ENCODE data around the gene CCDC18.
"Not testable (repeated sequence)": the region's sequence is repeated elsewhere in the genome, so short reads cannot be mapped to it uniquely, and the experiment has no call there.

Gene CCDC18

DNA sequence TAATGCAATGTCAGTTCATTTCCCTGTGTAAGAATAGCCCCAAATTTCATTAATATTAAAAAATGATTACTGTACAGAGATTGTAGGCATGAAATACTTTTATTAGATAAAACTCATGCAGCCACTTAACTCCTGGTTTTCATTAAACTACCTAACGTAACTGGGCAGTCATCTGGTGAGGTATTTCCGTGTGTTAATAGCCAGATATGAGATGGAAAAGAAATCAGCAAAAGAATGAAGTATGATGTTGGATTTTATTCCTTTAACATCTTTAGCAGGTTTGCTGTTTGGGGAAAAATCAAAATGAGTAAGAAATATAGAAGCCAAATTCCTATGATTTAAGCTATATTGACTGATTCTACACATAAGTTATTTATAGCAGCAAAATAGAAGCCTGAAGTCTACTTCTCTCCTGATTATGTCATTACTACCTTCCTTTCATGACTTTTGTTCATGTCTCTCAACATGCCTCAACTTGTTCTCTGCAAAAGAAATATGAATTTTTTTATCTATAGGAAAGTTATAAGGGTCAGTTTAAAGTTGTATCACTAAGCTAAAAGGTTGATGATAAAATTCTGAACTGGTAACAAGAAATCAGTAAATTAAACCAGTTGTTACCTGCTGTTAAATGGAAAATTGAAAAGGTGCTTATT is 42.6 kb downstream of the CCDC18 start:
- TF ChIP-seq CTCF (IDR thresholded peaks at IDR 0.05; ENCODE audit: low read depth, low read length) = no peak
- no peak for DNase-seq (ENCODE audit: low read depth in 2 of 2)
- H3K4me3 ChIP-seq (replicated peaks in 1 of 2; ENCODE audit: low read depth in 2 of 2, low read length in 2 of 2) = no peak overlapping the region

- no peak for DNase-seq (ENCODE audit: low read depth in 2 of 2)
- no peak for TF ChIP-seq CTCF (IDR thresholded peaks at IDR 0.05; ENCODE audit: low read depth, low read length)
- H3K4me3 ChIP-seq (replicated peaks in 1 of 2; ENCODE audit: low read depth in 2 of 2, low read length in 2 of 2) = no peak overlapping the region
Measured at GRCh38 chr1:93235261-93235660, 54.7 kb downstream of the CCDC18 start.

- no peak for DNase-seq (ENCODE audit: low read depth in 2 of 2)
- TF ChIP-seq CTCF (IDR thresholded peaks at IDR 0.05; ENCODE audit: low read depth, low read length) = no peak
- H3K4me3 ChIP-seq (replicated peaks in 1 of 2; ENCODE audit: low read depth in 2 of 2, low read length in 2 of 2) = no peak overlapping the region
Measured at GRCh38 chr1:93237021-93237420, 56.5 kb downstream of the CCDC18 start.

DNA sequence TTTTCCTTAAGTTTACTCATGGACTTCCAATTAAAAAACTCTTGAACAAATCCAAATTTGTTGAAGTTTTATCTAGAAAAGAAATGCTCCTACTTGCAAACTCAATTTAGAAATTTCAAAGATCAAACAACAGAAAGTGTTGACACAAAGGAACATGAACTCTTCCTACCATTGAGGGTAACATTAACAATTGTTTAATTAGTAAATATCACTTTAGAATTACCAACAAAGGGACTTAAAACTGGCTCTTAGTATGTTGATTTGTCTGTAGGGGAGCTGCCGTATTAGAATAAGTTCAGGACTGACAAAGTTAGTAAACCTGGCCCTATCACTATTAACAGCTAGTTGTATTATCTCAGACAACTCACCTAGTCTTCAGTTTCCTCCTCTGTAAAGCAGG is 57.9 kb downstream of the CCDC18 start:
- no peak for TF ChIP-seq CTCF (IDR thresholded peaks at IDR 0.05; ENCODE audit: low read depth, low read length)
- H3K4me3 ChIP-seq (replicated peaks in 1 of 2; ENCODE audit: low read depth in 2 of 2, low read length in 2 of 2) = no peak overlapping the region
- DNase-seq (ENCODE audit: low read depth in 2 of 2) = no peak

DNA sequence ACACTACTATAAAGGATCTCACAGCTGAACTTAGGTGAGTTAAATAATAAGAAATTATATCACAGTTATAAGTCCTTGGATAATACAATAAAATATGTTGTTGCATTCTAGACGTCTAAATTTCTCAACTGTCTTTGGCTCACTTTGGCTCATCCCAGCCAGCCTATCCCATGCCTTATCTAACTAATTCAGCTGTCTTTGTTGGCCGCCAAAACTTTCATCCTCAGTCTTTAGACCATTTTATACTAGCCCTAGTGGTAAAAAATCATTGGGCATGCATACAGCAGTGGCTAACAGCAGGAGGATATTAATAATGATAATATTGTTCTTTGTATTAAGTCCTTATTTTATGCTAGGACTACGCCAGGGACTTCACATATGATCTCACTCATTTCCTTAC is 59.3 kb downstream of the CCDC18 start:
- no peak overlapping the region for H3K4me3 ChIP-seq (replicated peaks in 1 of 2; ENCODE audit: low read depth in 2 of 2, low read length in 2 of 2)
- DNase-seq (ENCODE audit: low read depth in 2 of 2) = no peak
- TF ChIP-seq CTCF (IDR thresholded peaks at IDR 0.05; ENCODE audit: low read depth, low read length) = no peak

- not testable (repeated sequence) for H3K4me3 ChIP-seq (replicated peaks in 1 of 2; ENCODE audit: low read depth in 2 of 2, low read length in 2 of 2)
Measured at GRCh38 chr1:93243233-93243632, 62.7 kb downstream of the CCDC18 start.

DNA sequence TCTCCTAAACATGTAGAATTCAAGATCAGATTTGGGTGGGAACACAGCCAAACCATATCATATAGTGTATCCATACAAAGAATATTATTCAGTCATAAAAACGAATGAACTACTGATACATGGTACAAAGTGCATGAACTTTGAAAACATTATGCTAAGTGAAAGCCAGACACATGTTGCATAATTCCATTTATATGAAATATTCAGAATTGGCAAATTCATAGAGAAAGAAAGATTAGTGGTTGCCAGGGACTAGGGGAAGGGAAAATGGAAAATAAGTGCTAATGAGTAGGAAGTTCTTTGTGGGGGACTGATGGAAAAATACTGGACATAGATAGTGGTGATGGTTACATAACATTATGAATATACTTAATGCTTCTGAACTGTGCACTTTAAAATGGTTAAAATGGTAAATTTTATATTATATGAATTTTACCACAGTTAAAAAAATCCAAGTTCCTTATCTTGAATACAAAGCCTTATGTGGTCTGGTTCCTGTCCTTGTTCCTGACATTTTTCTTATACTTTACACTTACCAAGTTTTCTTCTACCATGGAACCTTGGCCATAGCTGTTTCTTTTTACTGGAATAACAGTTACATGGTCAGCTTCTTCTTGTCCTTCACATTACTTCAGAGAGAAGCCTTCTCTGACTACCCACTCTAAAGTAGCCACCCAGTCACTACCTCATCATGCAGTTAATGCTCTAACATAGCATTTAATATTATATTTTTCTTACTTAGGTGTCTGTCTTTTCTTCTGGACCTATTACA is 64.0 kb downstream of the CCDC18 start:
- DNase-seq (ENCODE audit: low read depth in 2 of 2) = peak in 1 of 2 donors; percentile 69
- TF ChIP-seq CTCF (IDR thresholded peaks at IDR 0.05; ENCODE audit: low read depth, low read length) = no peak
- no peak overlapping the region for H3K4me3 ChIP-seq (replicated peaks in 1 of 2; ENCODE audit: low read depth in 2 of 2, low read length in 2 of 2)

More at GRCh38 chr1:93243233-93243632, 62.7 kb downstream of the CCDC18 start:
- DNase-seq (ENCODE audit: low read depth in 2 of 2) = not testable (repeated sequence)

Data from cardiac fibroblast (primary cell).